ENCODE data around the gene SLX9. TPM values are rescaled to one million over a fixed set of nuclear protein-coding genes. Genes with fewer than 3 reads are reported as not detected.

Gene SLX9
- total RNA-seq, 2 experiments from 2014 or later: 18.6 to 61.6 TPM

DNA sequence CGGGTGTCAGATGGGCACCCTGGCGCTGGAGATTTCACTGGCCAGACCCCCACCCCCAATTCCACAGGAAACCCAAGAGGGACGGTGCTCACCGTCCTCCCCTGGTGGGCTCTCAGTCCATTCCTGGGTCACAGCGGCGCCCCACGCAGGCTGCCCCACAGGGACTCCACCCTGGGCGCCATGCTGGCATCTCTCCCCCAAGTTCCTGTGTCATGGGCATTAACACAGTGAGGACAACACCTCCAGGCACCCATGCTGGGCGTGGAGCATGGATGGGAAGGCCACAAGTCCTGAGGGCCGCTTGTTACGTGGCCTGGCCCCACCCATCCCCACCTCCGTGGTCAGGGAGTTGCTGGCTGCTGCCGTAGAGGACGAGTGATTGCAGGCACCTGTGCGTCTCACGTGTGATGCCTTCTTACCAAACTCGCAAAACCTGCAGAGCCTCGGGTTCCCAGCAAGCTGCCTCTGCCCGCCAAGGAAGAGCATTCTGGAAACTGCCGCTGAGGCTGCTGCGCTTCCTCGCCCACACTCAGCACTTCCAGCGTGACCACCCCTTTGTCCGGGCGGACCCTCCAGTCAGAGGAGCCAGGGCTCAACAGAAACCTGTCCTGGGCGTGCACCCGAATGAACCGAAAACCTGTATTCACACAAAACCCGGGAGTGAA lies 60.3 kb downstream of the SLX9 start:
- Histone ChIP-seq H3K4me1 (ENCODE audit: insufficient read depth, low read length, poor library complexity, severe bottlenecking) (no peaks in the 10 kb centered on the region), H3K9me3 (ENCODE audit: low read length) (no peaks in the 10 kb centered on the region), H3K4me2 (ENCODE audit: low read length) (no peak overlapping the region), H3K36me3 (ENCODE audit: insufficient read depth, low read length) (no peaks in the 10 kb centered on the region), H3K9me2 (ENCODE audit: insufficient read depth, low read length) (no peaks in the 10 kb centered on the region), H3K4me3 (ENCODE audit: low read depth, low read length, poor library complexity, severe bottlenecking) (no peak overlapping the region), H3K27ac (ENCODE audit: low read depth, low read length, poor library complexity, severe bottlenecking) (no peak overlapping the region), H3K79me2 (ENCODE audit: insufficient read depth, low read depth, low read length) (no peaks in the 10 kb centered on the region), H4K20me1 (ENCODE audit: insufficient read depth, low read length) (no peaks in the 10 kb centered on the region), H2AFZ (ENCODE audit: low read length) (no peak overlapping the region)
- DNase-seq (ENCODE audit: low spot score): no peak
- BruUV-seq (replicated peaks): no TSS peak
- CTCF ChIA-PET (ENCODE audit: unreplicated experiment): no interaction called here
- intact Hi-C loops (cut with micrococcal nuclease; ENCODE audit: unreplicated experiment): no loop called here
- POLR2A ChIA-PET: no interaction called here
- no peak for TF ChIP-seq CTCF (conservative IDR thresholded peaks at IDR 0.05; ENCODE audit: low read length)
- no peak for TF ChIP-seq EZH2phosphoT487 (IDR thresholded peaks at IDR 0.05; ENCODE audit: borderline replicate concordance, low read depth, low read length)

DNA sequence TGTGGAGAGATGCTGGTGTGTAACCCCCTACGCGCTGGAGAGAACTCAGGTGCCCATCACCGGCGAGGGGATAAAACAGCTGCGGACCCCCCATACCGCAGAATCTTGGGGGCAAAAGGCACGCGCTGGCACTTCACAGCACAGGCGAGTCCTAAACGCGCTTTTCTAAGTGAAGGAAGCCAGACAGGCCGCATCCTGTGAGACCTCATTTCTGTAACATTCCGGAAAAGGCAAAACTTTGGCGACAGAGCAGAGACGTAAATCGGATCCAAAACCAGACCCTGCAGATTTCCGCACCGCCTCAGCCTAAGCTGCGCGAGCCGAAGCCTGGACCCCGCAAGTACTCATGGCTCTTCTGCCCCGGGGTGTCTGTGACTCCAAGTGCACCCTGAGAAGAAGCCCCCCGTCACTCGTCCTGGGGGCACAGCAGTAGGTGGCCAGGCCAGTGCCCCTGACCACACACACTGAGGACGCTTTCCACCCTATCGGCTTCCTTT lies 60.9 kb downstream of the SLX9 start:
- Histone ChIP-seq H4K20me1 (ENCODE audit: insufficient read depth, low read length) (no peaks in the 10 kb centered on the region), H3K9me2 (ENCODE audit: insufficient read depth, low read length) (no peaks in the 10 kb centered on the region), H3K27ac (ENCODE audit: low read depth, low read length, poor library complexity, severe bottlenecking) (no peak overlapping the region), H3K36me3 (ENCODE audit: insufficient read depth, low read length) (no peaks in the 10 kb centered on the region), H3K79me2 (ENCODE audit: insufficient read depth, low read depth, low read length) (no peaks in the 10 kb centered on the region), H3K4me2 (ENCODE audit: low read length) (no peak overlapping the region), H2AFZ (ENCODE audit: low read length) (no peak overlapping the region), H3K4me3 (ENCODE audit: low read depth, low read length, poor library complexity, severe bottlenecking) (no peak overlapping the region), H3K4me1 (ENCODE audit: insufficient read depth, low read length, poor library complexity, severe bottlenecking) (no peaks in the 10 kb centered on the region), H3K9me3 (ENCODE audit: low read length) (no peaks in the 10 kb centered on the region)
- POLR2A ChIA-PET: no interaction called here
- no peak for TF ChIP-seq CTCF (conservative IDR thresholded peaks at IDR 0.05; ENCODE audit: low read length)
- no peak for TF ChIP-seq EZH2phosphoT487 (IDR thresholded peaks at IDR 0.05; ENCODE audit: borderline replicate concordance, low read depth, low read length)
- BruUV-seq (replicated peaks): no TSS peak
- CTCF ChIA-PET (ENCODE audit: unreplicated experiment): no interaction called here
- no peak for DNase-seq (ENCODE audit: low spot score)
- intact Hi-C loops (cut with micrococcal nuclease; ENCODE audit: unreplicated experiment): no loop called here
